Activated CD8-positive, alpha-beta T cell treated with anti-CD3 and anti-CD28 coated beads for 36 hours (primary cell): ENCODE measurements around the gene MAP3K2. TPM values are rescaled to one million over a fixed set of nuclear protein-coding genes. Genes with fewer than 3 reads are reported as not detected.

Source experiments
- ATAC-seq: fragments of 200-7000 bp; cut with Tn5 transposase; one replicate; pipeline ENCODE4 v1.10.0; 2021; ENCODE audit warnings: mild to moderate bottlenecking, moderate library complexity
- CTCF ChIA-PET: fragments of 350-600 bp; sonication (Branson Sonifier 250); formaldehyde crosslinking; loops from one replicate; lab custom pipeline; 2021; ENCODE audit warnings: antibody characterized with exemption; lab: Charles Lee
- POLR2A ChIA-PET: fragments of 350-600 bp; sonication (Branson Sonifier 250); formaldehyde crosslinking; loops from one replicate; lab custom pipeline; 2021; ENCODE audit warnings: antibody characterized with exemption; lab: Charles Lee
- DNase-seq: peaks from one replicate; pipeline ENCODE4 v3.0.0-alpha.2; 2020
- H3K27ac Mint-ChIP-seq: one replicate; pipeline ENCODE4 v1.8.0; 2021; ENCODE audit warnings: mild to moderate bottlenecking, mixed read lengths
- H3K27me3 Mint-ChIP-seq: one replicate; pipeline ENCODE4 v1.8.0; 2021; ENCODE audit warnings: mixed read lengths
- H3K36me3 Mint-ChIP-seq: one replicate; pipeline ENCODE4 v1.8.0; 2021; ENCODE audit warnings: low read depth, mixed read lengths
- H3K4me1 Mint-ChIP-seq: one replicate; pipeline ENCODE4 v1.8.0; 2021; ENCODE audit warnings: low read depth, mixed read lengths
- H3K4me3 Mint-ChIP-seq: one replicate; pipeline ENCODE4 v1.8.0; 2021; ENCODE audit warnings: mild to moderate bottlenecking, moderate library complexity, mixed read lengths
- H3K9me3 Mint-ChIP-seq: one replicate; pipeline ENCODE4 v1.8.0; 2021; ENCODE audit warnings: mixed read lengths
- intact Hi-C: fragments of 100-400 bp; cut with micrococcal nuclease; formaldehyde crosslinking; loops from one replicate; pipeline ENCODE4 v1.10.0; 2022
- total RNA-seq, 2 experiments: library from RNA; stranded (reverse); gene quantifications; one replicate each; pipeline ENCODE4 v1.2.3, GENCODE V29; 2021
- TF ChIP-seq, protein P1 (sequence below): fragments of 200-600 bp; IDR thresholded peaks from one replicate; pipeline ENCODE4 v1.8.0; 2022; ENCODE audit warnings: antibody characterized with exemption, mild to moderate bottlenecking

The MAP3K2 gene
- total RNA-seq, 2 experiments from 2014 or later: 54.7 to 55.5 TPM

DNA sequence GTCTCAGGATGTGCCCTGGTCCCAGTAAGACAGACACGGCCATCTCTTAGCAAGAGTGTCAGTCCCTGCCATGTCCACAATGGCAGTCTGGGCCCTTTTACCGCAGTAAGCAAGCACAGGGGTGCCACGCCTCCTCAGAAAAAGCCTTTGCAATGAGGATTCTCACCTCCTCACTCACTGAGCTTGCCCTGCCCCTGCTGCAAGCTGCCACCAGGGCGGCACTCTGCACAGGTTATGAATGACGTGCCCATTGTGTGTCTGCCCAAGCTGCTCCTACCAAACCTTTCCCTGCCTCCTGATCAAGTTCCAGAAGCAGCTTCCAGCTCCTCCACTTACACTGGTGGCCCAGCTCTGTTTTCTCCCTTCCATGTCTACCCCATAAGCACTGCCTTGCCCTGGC lies 117.1 kb downstream of the MAP3K2 start:
- TF ChIP-seq, protein P1, sequence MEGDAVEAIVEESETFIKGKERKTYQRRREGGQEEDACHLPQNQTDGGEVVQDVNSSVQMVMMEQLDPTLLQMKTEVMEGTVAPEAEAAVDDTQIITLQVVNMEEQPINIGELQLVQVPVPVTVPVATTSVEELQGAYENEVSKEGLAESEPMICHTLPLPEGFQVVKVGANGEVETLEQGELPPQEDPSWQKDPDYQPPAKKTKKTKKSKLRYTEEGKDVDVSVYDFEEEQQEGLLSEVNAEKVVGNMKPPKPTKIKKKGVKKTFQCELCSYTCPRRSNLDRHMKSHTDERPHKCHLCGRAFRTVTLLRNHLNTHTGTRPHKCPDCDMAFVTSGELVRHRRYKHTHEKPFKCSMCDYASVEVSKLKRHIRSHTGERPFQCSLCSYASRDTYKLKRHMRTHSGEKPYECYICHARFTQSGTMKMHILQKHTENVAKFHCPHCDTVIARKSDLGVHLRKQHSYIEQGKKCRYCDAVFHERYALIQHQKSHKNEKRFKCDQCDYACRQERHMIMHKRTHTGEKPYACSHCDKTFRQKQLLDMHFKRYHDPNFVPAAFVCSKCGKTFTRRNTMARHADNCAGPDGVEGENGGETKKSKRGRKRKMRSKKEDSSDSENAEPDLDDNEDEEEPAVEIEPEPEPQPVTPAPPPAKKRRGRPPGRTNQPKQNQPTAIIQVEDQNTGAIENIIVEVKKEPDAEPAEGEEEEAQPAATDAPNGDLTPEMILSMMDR: no peak
- Mint-ChIP-seq H3K27ac (no peak overlapping the region), H3K36me3 (peaks cover 68% of the 10 kb centered on the region), H3K4me1 (no peaks in the 10 kb centered on the region), H3K4me3 (no peak overlapping the region), H3K27me3 (no peaks in the 10 kb centered on the region), H3K9me3 (no peaks in the 10 kb centered on the region)
- ChIA-PET POLR2A (interaction anchor here (0.9 to 1.0 kb wide), 3 partner anchors 8 to 22 kb away, joined by 3 to 4 read pairs (median 3); no protein-coding TSS in a partner anchor), CTCF (interaction anchor here (0.6 to 2.3 kb wide), 10 partner anchors 10 to 237 kb away, joined by 3 to 6 read pairs (median 4); partner anchors contain the start of gene ERCC3)
- ATAC-seq: no peak
- peak; percentile 5 for DNase-seq
- intact Hi-C loops: no loop called here

DNA sequence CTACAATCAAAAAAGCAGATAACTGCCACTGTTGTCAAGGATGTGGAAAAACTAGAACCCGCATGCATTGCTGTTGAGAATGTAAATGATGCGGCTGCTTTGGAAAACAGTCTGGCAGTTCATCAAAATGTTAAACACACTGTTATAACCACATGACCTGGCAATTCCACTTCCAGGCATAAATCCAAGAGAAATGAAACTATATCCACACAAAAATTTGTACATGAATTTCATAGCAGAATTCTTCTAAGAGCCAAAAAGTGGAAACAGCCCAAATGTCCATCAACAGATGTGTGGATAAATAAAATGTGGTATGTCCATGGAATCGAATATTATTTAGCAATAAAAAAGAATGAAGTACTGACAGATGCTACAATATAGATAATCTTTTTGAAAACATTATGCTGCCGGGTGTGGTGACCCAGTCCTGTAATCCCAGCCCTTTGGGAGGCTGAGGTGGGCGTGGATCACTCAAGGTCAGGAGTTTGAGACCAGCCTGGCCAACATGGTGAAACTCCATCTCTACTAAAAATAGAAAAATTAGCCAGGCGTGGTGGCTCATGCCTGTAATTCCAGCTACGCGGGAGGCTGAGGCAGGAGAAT lies 125.9 kb downstream of the MAP3K2 start:
- no peaks in the 10 kb centered on the region for H3K4me1 Mint-ChIP-seq
- intact Hi-C loops: no loop called here
- H3K4me3 Mint-ChIP-seq: no peak overlapping the region
- POLR2A ChIA-PET: no interaction called here
- H3K27me3 Mint-ChIP-seq: no peaks in the 10 kb centered on the region
- DNase-seq: no peak
- no peak for ATAC-seq
- CTCF ChIA-PET: no interaction called here
- peaks cover 37% of the 10 kb centered on the region for H3K36me3 Mint-ChIP-seq
- H3K27ac Mint-ChIP-seq: no peak overlapping the region
- TF ChIP-seq, protein P1: no peak
- no peaks in the 10 kb centered on the region for H3K9me3 Mint-ChIP-seq

DNA sequence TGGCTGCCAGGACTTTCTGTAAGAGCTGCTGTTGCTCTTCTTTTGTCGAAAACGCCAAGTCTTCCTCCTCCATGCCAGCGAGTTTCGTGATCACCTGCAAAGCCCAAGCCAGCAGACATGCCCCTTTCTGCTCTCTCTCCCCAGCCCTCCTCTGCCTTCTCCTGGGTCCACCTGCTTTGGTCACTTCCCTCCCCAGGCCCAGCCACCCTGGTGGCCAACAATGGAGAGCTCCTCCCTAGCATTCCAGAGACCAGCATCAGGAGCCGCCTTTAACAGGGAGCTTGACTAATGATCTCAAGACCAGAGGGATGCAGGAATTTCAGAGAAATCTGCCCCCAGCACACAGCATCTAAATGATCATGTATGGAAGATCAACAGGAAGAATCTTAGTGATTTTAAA lies 128.4 kb downstream of the MAP3K2 start:
- POLR2A ChIA-PET: interaction anchor here (1.2 kb wide), 1 partner anchor 11 kb away, joined by 3 read pairs; no protein-coding TSS in a partner anchor

DNA sequence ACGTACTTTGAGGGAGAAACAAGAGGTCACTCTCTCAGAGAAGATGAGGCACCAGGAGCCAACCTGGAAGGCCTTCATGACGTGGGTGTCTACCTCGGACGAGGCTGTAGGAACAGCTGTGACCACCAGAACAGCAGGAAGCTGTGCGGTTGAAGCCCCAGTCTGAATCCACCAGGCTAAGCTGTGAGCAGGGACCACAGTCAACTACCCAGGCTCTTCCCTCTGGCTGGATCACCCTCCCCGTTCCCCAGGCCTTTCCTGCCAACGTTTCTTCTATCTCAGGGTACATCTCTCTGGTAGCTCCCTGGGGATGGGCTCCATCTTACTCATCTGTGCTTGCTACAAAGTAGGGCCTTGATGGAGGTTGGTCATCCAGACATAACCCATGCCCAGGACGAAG lies 130.9 kb downstream of the MAP3K2 start:
- no peak for ATAC-seq
- Mint-ChIP-seq H3K27me3 (no peaks in the 10 kb centered on the region), H3K36me3 (peaks cover 31% of the 10 kb centered on the region), H3K4me3 (no peak overlapping the region), H3K9me3 (no peaks in the 10 kb centered on the region), H3K4me1 (no peaks in the 10 kb centered on the region), H3K27ac (no peak overlapping the region)
- TF ChIP-seq, protein P1: no peak
- CTCF ChIA-PET: no interaction called here
- intact Hi-C loops: no loop called here
- no peak for DNase-seq
- POLR2A ChIA-PET: interaction anchor here (0.6 kb wide), 1 partner anchor 462 kb away, joined by 3 read pairs; no protein-coding TSS in a partner anchor

More for the DNA sequence above, 128.4 kb downstream of the MAP3K2 start:
- H3K36me3 Mint-ChIP-seq: peaks cover 32% of the 10 kb centered on the region
- DNase-seq (no peak), ATAC-seq (no peak)
- CTCF ChIA-PET: interaction anchor here (1.5 kb wide), 1 partner anchor 220 kb away, joined by 3 read pairs; no protein-coding TSS in a partner anchor
- TF ChIP-seq, protein P1: no peak
- no peaks in the 10 kb centered on the region for H3K4me1 Mint-ChIP-seq
- H3K27ac Mint-ChIP-seq: no peak overlapping the region
- intact Hi-C loops: no loop called here
- no peaks in the 10 kb centered on the region for H3K9me3 Mint-ChIP-seq
- H3K27me3 Mint-ChIP-seq: no peaks in the 10 kb centered on the region
- no peak overlapping the region for H3K4me3 Mint-ChIP-seq

DNA sequence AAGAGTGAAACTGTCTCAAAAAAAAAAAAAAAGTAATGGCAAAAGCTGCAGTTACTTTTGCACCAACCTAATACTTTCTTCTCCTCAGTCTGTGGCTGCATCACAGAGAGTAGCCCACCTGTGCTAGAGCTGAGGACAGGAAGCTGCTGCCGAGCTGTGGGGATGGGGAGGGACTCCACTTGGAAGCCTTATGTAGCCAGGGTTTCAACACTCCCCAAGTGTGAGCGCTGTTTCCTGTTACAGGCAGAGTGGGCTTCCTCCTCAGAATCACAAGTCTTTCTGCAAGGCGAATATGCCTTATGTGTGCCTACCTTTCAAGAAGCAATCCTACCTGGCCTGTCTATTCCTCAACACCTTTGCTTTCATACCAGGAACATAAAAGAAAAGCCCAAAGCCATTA lies 131.4 kb downstream of the MAP3K2 start:
- Mint-ChIP-seq H3K27ac (no peak overlapping the region), H3K4me1 (no peaks in the 10 kb centered on the region), H3K9me3 (no peaks in the 10 kb centered on the region), H3K36me3 (peaks cover 31% of the 10 kb centered on the region), H3K27me3 (no peaks in the 10 kb centered on the region), H3K4me3 (no peak overlapping the region)
- intact Hi-C loops: no loop called here
- ChIA-PET POLR2A (interaction anchor here (0.6 kb wide), 1 partner anchor 462 kb away, joined by 3 read pairs; no protein-coding TSS in a partner anchor), CTCF (no interaction called here)
- TF ChIP-seq, protein P1: no peak
- DNase-seq (no peak), ATAC-seq (no peak)
